GM23338 (cell line): ENCODE data around the gene AFAP1. TPM values are rescaled to one million over a fixed set of nuclear protein-coding genes. Genes with fewer than 3 reads are reported as not detected.

Experiments
- ATAC-seq: fragments of 200-7000 bp; cut with Tn5 transposase; 3 replicates; pipeline ENCODE4 v1.9.1; 2020
- DNase-seq: peaks from one replicate; pipeline ENCODE4 v3.0.0-alpha.2; 2015; ENCODE audit warnings: low spot score
- H2AFZ ChIP-seq: fragments of 200-600 bp; sonication (generic); 2 replicates; pipeline ENCODE4 v1.8.0; 2016; ENCODE audit warnings: antibody characterized with exemption, mild to moderate bottlenecking, moderate library complexity
- H3F3A ChIP-seq: fragments of 200-600 bp; sonication (generic); replicated peaks from 2 replicates; pipeline ENCODE4 v1.8.0; 2017; ENCODE audit warnings: antibody characterized with exemption, mixed run types, low read depth
- H3K27ac ChIP-seq: fragments of 200-600 bp; sonication (generic); 2 replicates; pipeline ENCODE4 v1.6.1; 2016; ENCODE audit warnings: low read depth
- H3K27me3 ChIP-seq: fragments of 200-600 bp; sonication (generic); 2 replicates; pipeline ENCODE4 v1.8.0; 2016; ENCODE audit warnings: mild to moderate bottlenecking, mixed run types, moderate library complexity; ENCODE audit not compliant: insufficient read depth
- H3K36me3 ChIP-seq: fragments of 200-600 bp; sonication (generic); 2 replicates; pipeline ENCODE4 v1.8.0; 2016; ENCODE audit warnings: mild to moderate bottlenecking; ENCODE audit not compliant: insufficient read depth
- H3K4me1 ChIP-seq: fragments of 200-600 bp; sonication (generic); 2 replicates; pipeline ENCODE4 v1.8.0; 2016; ENCODE audit warnings: mild to moderate bottlenecking, moderate library complexity; ENCODE audit not compliant: insufficient read depth
- H3K4me2 ChIP-seq: fragments of 200-600 bp; sonication (generic); 2 replicates; pipeline ENCODE4 v1.7.1; 2017; ENCODE audit warnings: mixed run types
- H3K4me3 ChIP-seq: fragments of 200-600 bp; sonication (generic); 2 replicates; pipeline ENCODE4 v1.6.1; 2016; ENCODE audit warnings: mixed run types
- H3K79me2 ChIP-seq: fragments of 200-600 bp; sonication (generic); replicated peaks from 2 replicates; pipeline ENCODE4 v1.8.0; 2017; ENCODE audit warnings: mild to moderate bottlenecking; ENCODE audit not compliant: insufficient read depth
- H3K9me2 ChIP-seq: fragments of 200-600 bp; sonication (generic); 2 replicates; pipeline ENCODE4 v1.8.0; 2017; ENCODE audit not compliant: insufficient read depth
- H4K20me1 ChIP-seq: fragments of 200-600 bp; sonication (generic); replicated peaks from 2 replicates; pipeline ENCODE4 v1.8.0; 2017; ENCODE audit warnings: mild to moderate bottlenecking; ENCODE audit not compliant: insufficient read depth
- H3K27ac Mint-ChIP-seq: 2 replicates; pipeline ENCODE4 v1.8.0; 2020; ENCODE audit warnings: inconsistent platforms, mild to moderate bottlenecking, moderate library complexity, mixed read lengths
- H3K27me3 Mint-ChIP-seq: 3 replicates; pipeline ENCODE4 v1.8.0; 2022; ENCODE audit warnings: low read depth, mild to moderate bottlenecking, moderate library complexity, mixed read lengths, inconsistent platforms; ENCODE audit not compliant: insufficient read depth, poor library complexity
- H3K36me3 Mint-ChIP-seq: 3 replicates; pipeline ENCODE4 v1.8.0; 2021; ENCODE audit warnings: low read depth, mild to moderate bottlenecking, inconsistent platforms, moderate library complexity, mixed read lengths
- H3K4me1 Mint-ChIP-seq: 3 replicates; pipeline ENCODE4 v1.8.0; 2020; ENCODE audit warnings: mild to moderate bottlenecking, inconsistent platforms, mixed read lengths
- H3K4me3 Mint-ChIP-seq: 3 replicates; pipeline ENCODE4 v1.8.0; 2021; ENCODE audit warnings: moderate library complexity, mild to moderate bottlenecking, inconsistent platforms, mixed read lengths
- H3K9me3 Mint-ChIP-seq: 3 replicates; pipeline ENCODE4 v1.8.0; 2020; ENCODE audit warnings: moderate library complexity, mild to moderate bottlenecking, inconsistent platforms, mixed read lengths
- CREB1 ChIP-seq: fragments of 250-450 bp; sonication (Bioruptor Pico); IDR thresholded peaks from 2 replicates; pipeline ENCODE4 v1.5.0; 2020; ENCODE audit warnings: low read depth, mild to moderate bottlenecking, moderate library complexity
- ETS1 ChIP-seq: IDR thresholded peaks from 2 replicates; pipeline ENCODE4 v1.6.1; 2016; ENCODE audit warnings: antibody characterized with exemption
- EZH2 ChIP-seq: fragments of 200-600 bp; sonication (generic); IDR thresholded peaks from one replicate; pipeline ENCODE4 v1.8.0; 2017; ENCODE audit warnings: antibody characterized with exemption, mild to moderate bottlenecking, low read depth; ENCODE audit not compliant: unreplicated experiment
- EZH2phosphoT487 ChIP-seq: fragments of 200-600 bp; sonication (generic); IDR thresholded peaks from one replicate; pipeline ENCODE4 v1.8.1; 2018; ENCODE audit warnings: antibody characterized with exemption; ENCODE audit not compliant: unreplicated experiment
- JUNB ChIP-seq: IDR thresholded peaks from one replicate; pipeline ENCODE4 v1.6.1; 2016; ENCODE audit warnings: antibody characterized with exemption; ENCODE audit not compliant: unreplicated experiment
- NANOG ChIP-seq: IDR thresholded peaks from 2 replicates; pipeline ENCODE4 v1.6.1; 2016; ENCODE audit warnings: antibody characterized with exemption, borderline replicate concordance
- POLR2AphosphoS5 ChIP-seq: IDR thresholded peaks from 2 replicates; pipeline ENCODE4 v1.6.1; 2016; ENCODE audit warnings: antibody characterized with exemption, low read depth
- ZNF114 ChIP-seq: fragments of 250-450 bp; sonication (Bioruptor Pico); IDR thresholded peaks from 2 replicates; pipeline ENCODE4 v1.5.0; 2020; ENCODE audit warnings: mild to moderate bottlenecking, moderate library complexity
- ZNF331 ChIP-seq: fragments of 250-450 bp; sonication (Bioruptor Pico); IDR thresholded peaks from 2 replicates; pipeline ENCODE4 v1.5.0; 2020; ENCODE audit warnings: low read depth, mild to moderate bottlenecking, moderate library complexity
- polyA plus RNA-seq: library from polyadenylated mRNA; unstranded; fragments of >200 nt; fragmentation: Nextera tagmentation; extraction: Ambion mirVana; gene quantifications from 2 replicates; pipeline ENCODE4 v1.2.1, GENCODE V29; 2016
- total RNA-seq: library from RNA; depleted of rRNA; stranded (reverse); fragments of >200 nt; shearing (Covaris generic); gene quantifications from 2 replicates; pipeline ENCODE4 v1.2.3, GENCODE V29; 2014

The AFAP1 gene
- total and polyA plus RNA-seq, 2 experiments from 2014 or later = 6.5 to 21.5 TPM

GRCh38 chr4:7926822-7927221, 12.8 kb downstream of the AFAP1 start:
- DNase-seq (no peak), ATAC-seq (no peak)
- no peak overlapping the region for H3K4me3 Mint-ChIP-seq
- Histone ChIP-seq H3K9me2 (no peaks in the 10 kb centered on the region), H3K4me1 (peaks cover 23% of the 10 kb centered on the region), H3K79me2 (peaks cover 99% of the 10 kb centered on the region), H3K27me3 (no peaks in the 10 kb centered on the region), H3K4me3 (no peak overlapping the region), H3K27ac (no peak overlapping the region), H2AFZ (no peak overlapping the region), H3K4me2 (no peak overlapping the region), H3K36me3 (no peaks in the 10 kb centered on the region), H3F3A (no peaks in the 10 kb centered on the region), H4K20me1 (peaks cover 7% of the 10 kb centered on the region)
- no peak overlapping the region for H3K27ac Mint-ChIP-seq
- no peaks in the 10 kb centered on the region for H3K27me3 Mint-ChIP-seq
- H3K9me3 Mint-ChIP-seq = no peaks in the 10 kb centered on the region; the same call in 2 of the 3 replicates
- TF ChIP-seq ETS1 (no peak), ZNF114 (CRISPR knock-in tag) (no peak), NANOG (no peak), ZNF331 (CRISPR knock-in tag) (no peak), CREB1 (CRISPR knock-in tag) (no peak), JUNB (no peak), POLR2AphosphoS5 (no peak), EZH2phosphoT487 (no peak), EZH2 (no peak)
- peaks cover 33% of the 10 kb centered on the region for H3K4me1 Mint-ChIP-seq
- no peaks in the 10 kb centered on the region; the same call in 2 of the 3 replicates for H3K36me3 Mint-ChIP-seq

- no peaks in the 10 kb centered on the region; the same call in 2 of the 3 replicates for H3K36me3 Mint-ChIP-seq
- Histone ChIP-seq H3K4me2 (no peak overlapping the region), H3K9me2 (peaks cover 8% of the 10 kb centered on the region; the same call in 1 of the 2 replicates), H3K4me1 (peaks cover 12% of the 10 kb centered on the region), H3K27ac (0 out of 2 replicates have a peak overlapping the region, but pooled peaks have one; percentile 15), H3K79me2 (peaks cover 100% of the 10 kb centered on the region), H3K36me3 (no peaks in the 10 kb centered on the region), H2AFZ (no peak overlapping the region), H3K4me3 (no peak overlapping the region), H4K20me1 (no peaks in the 10 kb centered on the region; the same call in none of the 2 replicates), H3F3A (no peaks in the 10 kb centered on the region), H3K27me3 (no peaks in the 10 kb centered on the region)
- no peak for TF ChIP-seq ZNF331 (CRISPR knock-in tag)
- no peak for TF ChIP-seq EZH2
- TF ChIP-seq ETS1 = no peak
- H3K4me3 Mint-ChIP-seq = no peak overlapping the region
- DNase-seq = no peak
- H3K9me3 Mint-ChIP-seq = no peaks in the 10 kb centered on the region; the same call in 2 of the 3 replicates
- H3K27me3 Mint-ChIP-seq = no peaks in the 10 kb centered on the region
- H3K27ac Mint-ChIP-seq = no peak overlapping the region
- ATAC-seq = no peak
- peaks cover 20% of the 10 kb centered on the region for H3K4me1 Mint-ChIP-seq
Observed at GRCh38 chr4:7924570-7924969, 15.1 kb downstream of the AFAP1 start.
